Measurements from ENCODE around the gene DOCK1.

DNA sequence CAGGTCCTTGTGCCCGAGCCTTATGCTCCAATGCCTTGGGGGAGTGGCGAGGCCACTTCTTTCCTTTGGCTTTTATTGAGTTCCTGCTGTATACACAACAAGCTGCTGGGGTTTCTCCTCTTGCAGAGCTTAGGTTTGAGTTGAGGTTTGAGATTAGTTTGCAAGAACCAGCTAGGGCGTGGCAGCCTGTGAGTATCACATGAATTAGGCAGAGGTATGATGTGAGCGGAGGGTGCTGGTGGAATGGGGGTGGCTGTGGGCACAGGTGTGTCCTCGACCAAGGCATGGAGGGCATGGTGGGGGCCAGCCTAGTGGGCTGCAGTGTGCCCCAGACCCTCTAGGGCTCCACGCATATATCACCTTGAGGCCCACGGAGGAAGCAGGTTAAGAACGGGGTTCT lies 123.3 kb downstream of the DOCK1 start:
- TF ChIP-seq CTCF (conservative IDR thresholded peaks at IDR 0.05; ENCODE audit: low read length) (no peak), EZH2phosphoT487 (IDR thresholded peaks at IDR 0.05; ENCODE audit: borderline replicate concordance) (no peak)
